ENCODE measurements around the gene DNM1. TPM values are rescaled to one million over a fixed set of nuclear protein-coding genes. Genes with fewer than 3 reads are reported as not detected.

DNM1 gene
- total and polyA plus RNA-seq, 12 donors = 2.1 to 13.7 (median 3.9) TPM

GRCh38 chr9:128159784-128160602, 43.2 kb upstream of the DNM1 start, which contains the start of gene BBLN:
Gene BBLN (plus strand): TSS chr9:128160265. CDS start chr9:128160408, 143 bp downstream.
- no peak for TF ChIP-seq CTCF (IDR thresholded peaks at IDR 0.05)
- Histone ChIP-seq H3K36me3 (peaks cover 0 to 29% (median 9%) of the 10 kb centered on the region in 9 donors), H3K27ac (peak within 1 kb of the TSS in 9 of 10 donors; percentile 59 to 89 (median 78)), H3K4me3 (peak within 1 kb of the TSS; percentile 66 to 97 (median 82)), H3K9me3 (no peaks in the 10 kb centered on the region), H3K4me1 (peaks cover 0 to 27% (median 13%) of the 10 kb centered on the region in 9 donors), H3K27me3 (no peaks in the 10 kb centered on the region)
- 0 to 1% methylated on average over 72 to 77 of the region's 77 CpGs for WGBS, 2 donors
- DNase-seq (peak; percentile 96 to 97), ATAC-seq (peak; percentile 93 to 98 (median 96))
- intact Hi-C loops (cut with DNase I) = no loop called here

GRCh38 chr9:128160603-128160987, 42.6 kb upstream of the DNM1 start:
- peak overlapping the region; percentile 66 to 97 (median 82) for H3K4me3 ChIP-seq
- no peak for DNase-seq
- WGBS, 2 donors = 1 to 2% methylated on average over 23 of the region's 23 CpGs
- no peaks in the 10 kb centered on the region for H3K27me3 ChIP-seq
- TF ChIP-seq CTCF (IDR thresholded peaks at IDR 0.05) = no peak
- peaks cover 0 to 35% (median 9%) of the 10 kb centered on the region in 9 donors for H3K36me3 ChIP-seq
- peaks cover 0 to 27% (median 13%) of the 10 kb centered on the region in 9 donors for H3K4me1 ChIP-seq
- peak in 6 of 8 donors; percentile 1 to 14 (median 4) for ATAC-seq
- no peaks in the 10 kb centered on the region for H3K9me3 ChIP-seq
- intact Hi-C loops (cut with DNase I) = no loop called here
- H3K27ac ChIP-seq = peak overlapping the region in 9 of 10 donors; percentile 59 to 89 (median 78)

- Histone ChIP-seq H3K27me3 (no peaks in the 10 kb centered on the region), H3K27ac (no peak overlapping the region), H3K9me3 (no peaks in the 10 kb centered on the region), H3K4me1 (peaks cover 0 to 27% (median 13%) of the 10 kb centered on the region in 9 donors), H3K36me3 (peaks cover 0 to 42% (median 10%) of the 10 kb centered on the region in 9 donors), H3K4me3 (peak overlapping the region in 4 of 10 donors; percentile 68 to 92 (median 78))
- no peak for TF ChIP-seq CTCF (IDR thresholded peaks at IDR 0.05)
- ATAC-seq = no peak
- WGBS, 2 donors = 89 to 95% methylated on average over 13 of the region's 13 CpGs
- intact Hi-C loops (cut with DNase I) = no loop called here
- DNase-seq = no peak
Observed at GRCh38 chr9:128161215-128161902, 41.8 kb upstream of the DNM1 start.

Measured in heart right ventricle (tissue), 16 donors.